Nephron progenitor cell (in vitro differentiated cells): Measurements from ENCODE around the gene PCSK5.

Source experiments
- DNase-seq: peaks from one replicate; pipeline ENCODE4 v3.0.0; 2021
- H3K27ac Mint-ChIP-seq: 2 replicates; pipeline ENCODE4 v1.8.0; 2021; ENCODE audit warnings: mild to moderate bottlenecking, moderate library complexity, mixed read lengths
- H3K27me3 Mint-ChIP-seq: 2 replicates; pipeline ENCODE4 v1.8.0; 2021; ENCODE audit warnings: mild to moderate bottlenecking, low read depth, mixed read lengths; ENCODE audit not compliant: poor library complexity
- H3K36me3 Mint-ChIP-seq: 2 replicates; pipeline ENCODE4 v1.8.0; 2021; ENCODE audit warnings: low read depth, mixed read lengths
- H3K4me1 Mint-ChIP-seq: 2 replicates; pipeline ENCODE4 v1.8.0; 2021; ENCODE audit warnings: mixed read lengths
- H3K4me3 Mint-ChIP-seq: 2 replicates; pipeline ENCODE4 v1.8.0; 2021; ENCODE audit warnings: mild to moderate bottlenecking, moderate library complexity, mixed read lengths
- H3K9me3 Mint-ChIP-seq: 2 replicates; pipeline ENCODE4 v1.8.0; 2021; ENCODE audit warnings: mild to moderate bottlenecking, moderate library complexity, mixed read lengths
- TF ChIP-seq, protein P1 (sequence below): fragments of 200-600 bp; sonication (generic); IDR thresholded peaks from 2 replicates; pipeline ENCODE4 v1.5.0; 2021; ENCODE audit warnings: antibody characterized with exemption

Gene PCSK5

GRCh38 chr9:75890472-75891276 lies at the start of gene PCSK5:
PCSK5 (plus strand) TSS chr9:75890673; CDS start chr9:75891182, 509 bp downstream.
- Mint-ChIP-seq H3K27ac (peak within 1 kb of the TSS; percentile 75), H3K36me3 (no peaks in the 10 kb centered on the region), H3K27me3 (no peaks in the 10 kb centered on the region), H3K4me3 (peak within 1 kb of the TSS; percentile 92), H3K9me3 (no peaks in the 10 kb centered on the region), H3K4me1 (peaks cover 55% of the 10 kb centered on the region)
- DNase-seq = peak; percentile 90
- TF ChIP-seq, protein P1, sequence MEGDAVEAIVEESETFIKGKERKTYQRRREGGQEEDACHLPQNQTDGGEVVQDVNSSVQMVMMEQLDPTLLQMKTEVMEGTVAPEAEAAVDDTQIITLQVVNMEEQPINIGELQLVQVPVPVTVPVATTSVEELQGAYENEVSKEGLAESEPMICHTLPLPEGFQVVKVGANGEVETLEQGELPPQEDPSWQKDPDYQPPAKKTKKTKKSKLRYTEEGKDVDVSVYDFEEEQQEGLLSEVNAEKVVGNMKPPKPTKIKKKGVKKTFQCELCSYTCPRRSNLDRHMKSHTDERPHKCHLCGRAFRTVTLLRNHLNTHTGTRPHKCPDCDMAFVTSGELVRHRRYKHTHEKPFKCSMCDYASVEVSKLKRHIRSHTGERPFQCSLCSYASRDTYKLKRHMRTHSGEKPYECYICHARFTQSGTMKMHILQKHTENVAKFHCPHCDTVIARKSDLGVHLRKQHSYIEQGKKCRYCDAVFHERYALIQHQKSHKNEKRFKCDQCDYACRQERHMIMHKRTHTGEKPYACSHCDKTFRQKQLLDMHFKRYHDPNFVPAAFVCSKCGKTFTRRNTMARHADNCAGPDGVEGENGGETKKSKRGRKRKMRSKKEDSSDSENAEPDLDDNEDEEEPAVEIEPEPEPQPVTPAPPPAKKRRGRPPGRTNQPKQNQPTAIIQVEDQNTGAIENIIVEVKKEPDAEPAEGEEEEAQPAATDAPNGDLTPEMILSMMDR = peak; percentile 24

DNA sequence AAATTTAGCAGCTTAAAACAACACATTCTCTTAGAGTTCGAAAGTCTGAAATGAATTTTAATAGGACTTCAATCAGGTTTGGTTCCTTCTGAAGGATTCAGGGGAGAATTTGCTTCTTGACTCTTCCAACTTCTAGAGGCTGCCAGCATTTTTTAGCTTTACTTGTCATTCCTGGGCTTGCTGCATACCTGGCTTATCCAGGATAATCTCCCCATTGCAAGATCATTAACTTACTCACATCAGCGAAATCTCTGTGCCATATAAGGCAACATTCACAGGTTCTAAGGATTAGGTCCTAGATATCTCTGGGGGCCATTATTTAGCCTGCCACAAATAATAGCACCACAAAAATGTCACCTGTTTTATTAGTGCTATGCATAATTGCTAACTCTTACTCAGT lies 46.2 kb upstream of the PCSK5 start:
- Mint-ChIP-seq H3K27ac (no peak overlapping the region), H3K4me3 (no peak overlapping the region), H3K4me1 (no peaks in the 10 kb centered on the region), H3K36me3 (no peaks in the 10 kb centered on the region), H3K27me3 (peaks cover 6% of the 10 kb centered on the region), H3K9me3 (peaks cover 7% of the 10 kb centered on the region)
- no peak for DNase-seq
- TF ChIP-seq, protein P1 = no peak

DNA sequence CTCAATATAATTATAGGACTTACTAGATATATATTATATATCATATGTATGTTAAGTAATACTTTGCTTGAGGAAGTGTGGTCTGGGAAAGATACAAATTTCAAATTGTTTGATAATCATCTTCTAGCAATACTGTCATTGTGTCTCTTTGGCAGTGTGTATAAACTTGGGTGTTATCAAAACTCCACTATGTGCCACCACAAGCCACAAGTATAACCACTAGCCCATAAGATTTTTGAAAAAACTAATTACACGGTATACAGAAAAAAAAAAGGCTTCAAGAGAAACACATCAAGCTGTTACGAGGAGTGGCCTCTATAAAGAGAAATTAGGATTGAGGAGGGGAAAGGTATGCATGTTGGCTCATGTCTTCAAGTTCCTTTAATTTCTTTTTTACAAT lies 44.7 kb upstream of the PCSK5 start:
- H3K36me3 Mint-ChIP-seq = no peaks in the 10 kb centered on the region
- TF ChIP-seq, protein P1 = no peak
- DNase-seq = no peak
- H3K4me1 Mint-ChIP-seq = no peaks in the 10 kb centered on the region
- peaks cover 7% of the 10 kb centered on the region for H3K9me3 Mint-ChIP-seq
- no peak overlapping the region for H3K27ac Mint-ChIP-seq
- H3K27me3 Mint-ChIP-seq = peaks cover 5% of the 10 kb centered on the region
- no peak overlapping the region for H3K4me3 Mint-ChIP-seq

DNA sequence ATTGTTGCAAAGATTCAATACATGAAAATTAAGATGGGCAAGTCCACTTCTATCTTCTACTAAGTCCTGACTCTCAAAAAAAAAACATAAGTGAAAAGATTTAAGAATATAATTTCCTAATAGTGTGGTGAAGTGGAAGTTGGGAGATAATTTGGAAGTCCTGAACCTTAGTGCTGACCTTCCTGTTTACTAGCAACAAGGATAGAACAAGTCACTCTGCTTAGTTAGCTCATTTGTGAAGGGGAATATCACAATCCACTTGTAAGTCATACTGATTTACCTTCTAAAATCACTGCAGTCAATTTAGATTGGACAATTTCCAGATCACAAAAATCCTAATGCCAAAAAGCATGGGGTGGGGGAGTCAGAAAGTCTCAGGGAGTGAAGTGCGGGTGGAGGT lies 43.4 kb upstream of the PCSK5 start:
- TF ChIP-seq, protein P1 = no peak
- peaks cover 7% of the 10 kb centered on the region for H3K9me3 Mint-ChIP-seq
- H3K36me3 Mint-ChIP-seq = no peaks in the 10 kb centered on the region
- H3K27ac Mint-ChIP-seq = no peak overlapping the region
- H3K4me1 Mint-ChIP-seq = no peaks in the 10 kb centered on the region
- H3K27me3 Mint-ChIP-seq = peaks cover 6% of the 10 kb centered on the region
- no peak for DNase-seq
- H3K4me3 Mint-ChIP-seq = no peak overlapping the region

GRCh38 chr9:75850459-75851200 lies 39.8 kb upstream of the PCSK5 start:
- H3K4me3 Mint-ChIP-seq = no peak overlapping the region
- TF ChIP-seq, protein P1 = no peak
- no peaks in the 10 kb centered on the region for H3K36me3 Mint-ChIP-seq
- no peaks in the 10 kb centered on the region for H3K9me3 Mint-ChIP-seq
- no peak for DNase-seq
- H3K27me3 Mint-ChIP-seq = peaks cover 4% of the 10 kb centered on the region
- no peak overlapping the region for H3K27ac Mint-ChIP-seq
- no peaks in the 10 kb centered on the region for H3K4me1 Mint-ChIP-seq
